WTC11 (cell line): Measurements from ENCODE around the gene ZMPSTE24. TPM values are rescaled to one million over a fixed set of nuclear protein-coding genes. Genes with fewer than 3 reads are reported as not detected.
A peak's percentile ranks its signal among the peaks of the same experiment; 100 is the strongest.

ENCODE experiments used
- ATAC-seq: fragments of 200-7000 bp; cut with Tn5 transposase; 2 replicates; pipeline ENCODE4 v1.10.0; 2021; ENCODE audit warnings: mild to moderate bottlenecking, moderate library complexity
- CTCF ChIA-PET: fragments of 300-600 bp; sonication (Branson Sonifier 250); formaldehyde crosslinking; loops from one replicate; lab custom pipeline; 2021; ENCODE audit warnings: antibody characterized with exemption; lab: Charles Lee
- POLR2A ChIA-PET: fragments of 350-600 bp; sonication (Branson Sonifier 250); formaldehyde crosslinking; loops from one replicate; lab custom pipeline; 2021; ENCODE audit warnings: antibody characterized with exemption; lab: Charles Lee
- DNase-seq: peaks from one replicate; pipeline ENCODE4 v3.0.0; 2021; ENCODE audit warnings: low spot score
- H3K27ac Mint-ChIP-seq: 2 replicates; pipeline ENCODE4 v1.8.0; 2021; ENCODE audit warnings: mixed read lengths
- H3K27me3 Mint-ChIP-seq: 2 replicates; pipeline ENCODE4 v1.8.0; 2021; ENCODE audit warnings: low read depth, mild to moderate bottlenecking, moderate library complexity, mixed read lengths
- H3K36me3 Mint-ChIP-seq: 2 replicates; pipeline ENCODE4 v1.8.0; 2021; ENCODE audit warnings: mixed read lengths
- H3K4me1 Mint-ChIP-seq: 2 replicates; pipeline ENCODE4 v1.8.0; 2022; ENCODE audit warnings: mixed read lengths
- H3K4me3 Mint-ChIP-seq: 2 replicates; pipeline ENCODE4 v1.8.0; 2021; ENCODE audit warnings: mild to moderate bottlenecking, moderate library complexity, mixed read lengths
- H3K9me3 Mint-ChIP-seq: 2 replicates; pipeline ENCODE4 v1.8.0; 2021; ENCODE audit warnings: mixed read lengths
- CREM ChIP-seq: sonication (generic); formaldehyde crosslinking; IDR thresholded peaks from 2 replicates; pipeline ENCODE4 v1.8.1; 2022; ENCODE audit warnings: mild to moderate bottlenecking, missing genetic modification reagents, moderate library complexity
- ETV6 ChIP-seq: sonication (generic); formaldehyde crosslinking; IDR thresholded peaks from 2 replicates; pipeline ENCODE4 v1.8.1; 2022; ENCODE audit warnings: mild to moderate bottlenecking, missing genetic modification reagents
- GRHL2 ChIP-seq: fragments of 250-450 bp; sonication (Bioruptor Pico); IDR thresholded peaks from 2 replicates; pipeline ENCODE4 v1.8.0; 2022; ENCODE audit warnings: mild to moderate bottlenecking, moderate library complexity; ENCODE audit not compliant: insufficient replicate concordance, severe bottlenecking
- GTF2I ChIP-seq: fragments of 250-450 bp; sonication (Bioruptor Pico); conservative IDR thresholded peaks from 2 replicates; pipeline ENCODE4 v1.4.0; 2021; ENCODE audit warnings: mild to moderate bottlenecking
- JUN ChIP-seq: sonication (generic); formaldehyde crosslinking; IDR thresholded peaks from 2 replicates; pipeline ENCODE4 v1.8.0; 2023; ENCODE audit warnings: mild to moderate bottlenecking, missing genetic modification reagents
- NFYB ChIP-seq: sonication (generic); formaldehyde crosslinking; conservative IDR thresholded peaks from 2 replicates; pipeline ENCODE4 v1.8.0; 2022; ENCODE audit warnings: low read depth, missing genetic modification reagents
- NR1H2 ChIP-seq: sonication (generic); formaldehyde crosslinking; IDR thresholded peaks from 2 replicates; pipeline ENCODE4 v1.9.0; 2021; ENCODE audit warnings: mild to moderate bottlenecking, moderate library complexity, missing genetic modification reagents
- NR2C2 ChIP-seq: sonication (generic); formaldehyde crosslinking; IDR thresholded peaks from 2 replicates; pipeline ENCODE4 v1.8.0; 2022; ENCODE audit warnings: mild to moderate bottlenecking, missing genetic modification reagents
- NR3C1 ChIP-seq: sonication (generic); formaldehyde crosslinking; conservative IDR thresholded peaks from 2 replicates; pipeline ENCODE4 v1.8.1; 2023; ENCODE audit warnings: low read depth, mild to moderate bottlenecking, missing genetic modification reagents
- OVOL2 ChIP-seq: fragments of 250-450 bp; sonication (Bioruptor Pico); IDR thresholded peaks from 2 replicates; pipeline ENCODE4 v1.9.0; 2021; ENCODE audit warnings: mild to moderate bottlenecking, borderline replicate concordance
- PRRX2 ChIP-seq: fragments of 250-450 bp; sonication (Bioruptor Pico); IDR thresholded peaks from 2 replicates; pipeline ENCODE4 v1.8.0; 2021; ENCODE audit warnings: mild to moderate bottlenecking
- RELA ChIP-seq: sonication (generic); formaldehyde crosslinking; IDR thresholded peaks from 2 replicates; pipeline ENCODE4 v1.8.1; 2022; ENCODE audit warnings: missing genetic modification reagents, mild to moderate bottlenecking, borderline replicate concordance
- SMAD3 ChIP-seq: sonication (generic); formaldehyde crosslinking; IDR thresholded peaks from 2 replicates; pipeline ENCODE4 v1.8.0; 2022; ENCODE audit warnings: missing genetic modification reagents, mild to moderate bottlenecking, borderline replicate concordance
- TEAD4 ChIP-seq: sonication (generic); formaldehyde crosslinking; IDR thresholded peaks from 2 replicates; pipeline ENCODE4 v1.8.0; 2022; ENCODE audit warnings: mild to moderate bottlenecking, missing genetic modification reagents
- ZNF138 ChIP-seq: sonication (generic); formaldehyde crosslinking; conservative IDR thresholded peaks from 2 replicates; pipeline ENCODE4 v1.8.1; 2022; ENCODE audit warnings: mild to moderate bottlenecking, moderate library complexity, missing genetic modification reagents
- ZNF219 ChIP-seq: sonication (generic); formaldehyde crosslinking; IDR thresholded peaks from 2 replicates; pipeline ENCODE4 v1.8.0; 2023; ENCODE audit warnings: missing genetic modification reagents, mild to moderate bottlenecking, borderline replicate concordance
- ZNF232 ChIP-seq: sonication (generic); formaldehyde crosslinking; IDR thresholded peaks from 2 replicates; pipeline ENCODE4 v1.8.0; 2022; ENCODE audit warnings: mild to moderate bottlenecking, missing genetic modification reagents
- ZNF263 ChIP-seq: sonication (generic); formaldehyde crosslinking; IDR thresholded peaks from 2 replicates; pipeline ENCODE4 v1.8.1; 2022; ENCODE audit warnings: low read depth, mild to moderate bottlenecking, moderate library complexity, missing genetic modification reagents
- ZNF423 ChIP-seq: fragments of 250-450 bp; sonication (Bioruptor Pico); IDR thresholded peaks from 2 replicates; pipeline ENCODE4 v2.1.2; 2022; ENCODE audit warnings: mild to moderate bottlenecking, moderate library complexity
- ZNF671 ChIP-seq: fragments of 250-450 bp; sonication (Bioruptor Pico); IDR thresholded peaks from 2 replicates; pipeline ENCODE4 v1.8.0; 2021; ENCODE audit warnings: mild to moderate bottlenecking
- total RNA-seq: library from RNA; stranded (reverse); gene quantifications from 3 replicates; pipeline ENCODE4 v1.2.3, GENCODE V29; 2021
- TF ChIP-seq, protein P1 (sequence below): sonication (generic); formaldehyde crosslinking; IDR thresholded peaks from 2 replicates; pipeline ENCODE4 v1.8.1; 2023; ENCODE audit warnings: mild to moderate bottlenecking, missing genetic modification reagents, moderate library complexity
- TF ChIP-seq, protein P2 (sequence below): sonication (generic); formaldehyde crosslinking; IDR thresholded peaks from 2 replicates; pipeline ENCODE4 v1.8.0; 2022; ENCODE audit warnings: mild to moderate bottlenecking, missing genetic modification reagents
- TF ChIP-seq, protein P3 (sequence below): fragments of 250-450 bp; sonication (Bioruptor Pico); IDR thresholded peaks from 2 replicates; pipeline ENCODE4 v1.8.0; 2021; ENCODE audit warnings: mild to moderate bottlenecking
- TF ChIP-seq, protein P4 (sequence below): sonication (generic); formaldehyde crosslinking; conservative IDR thresholded peaks from 2 replicates; pipeline ENCODE4 v1.8.1; 2022; ENCODE audit warnings: mild to moderate bottlenecking, missing genetic modification reagents

The ZMPSTE24 gene
- total RNA-seq, 1 experiment from 2014 or later = 31.7 TPM

GRCh38 chr1:40244138-40244744 lies 13.8 kb upstream of the ZMPSTE24 start:
- ChIA-PET CTCF (interaction anchor here (1.4 to 1.7 kb wide), 2 partner anchors 15 to 100 kb away, joined by 4 read pairs; no protein-coding TSS in a partner anchor), POLR2A (no interaction called here)
- DNase-seq (no peak), ATAC-seq (no peak)
- Mint-ChIP-seq H3K27ac (peak overlapping the region; percentile 8; the same call in 1 of the 2 replicates), H3K9me3 (no peaks in the 10 kb centered on the region), H3K36me3 (no peaks in the 10 kb centered on the region), H3K27me3 (no peaks in the 10 kb centered on the region), H3K4me3 (no peak overlapping the region), H3K4me1 (no peaks in the 10 kb centered on the region)
- TF ChIP-seq, protein P1, sequence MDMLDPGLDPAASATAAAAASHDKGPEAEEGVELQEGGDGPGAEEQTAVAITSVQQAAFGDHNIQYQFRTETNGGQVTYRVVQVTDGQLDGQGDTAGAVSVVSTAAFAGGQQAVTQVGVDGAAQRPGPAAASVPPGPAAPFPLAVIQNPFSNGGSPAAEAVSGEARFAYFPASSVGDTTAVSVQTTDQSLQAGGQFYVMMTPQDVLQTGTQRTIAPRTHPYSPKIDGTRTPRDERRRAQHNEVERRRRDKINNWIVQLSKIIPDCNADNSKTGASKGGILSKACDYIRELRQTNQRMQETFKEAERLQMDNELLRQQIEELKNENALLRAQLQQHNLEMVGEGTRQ (CRISPR knock-in tag) = no peak
- TF ChIP-seq GTF2I (CRISPR knock-in tag) = no peak
- TF ChIP-seq NFYB (CRISPR knock-in tag) = no peak
- TF ChIP-seq, protein P2, sequence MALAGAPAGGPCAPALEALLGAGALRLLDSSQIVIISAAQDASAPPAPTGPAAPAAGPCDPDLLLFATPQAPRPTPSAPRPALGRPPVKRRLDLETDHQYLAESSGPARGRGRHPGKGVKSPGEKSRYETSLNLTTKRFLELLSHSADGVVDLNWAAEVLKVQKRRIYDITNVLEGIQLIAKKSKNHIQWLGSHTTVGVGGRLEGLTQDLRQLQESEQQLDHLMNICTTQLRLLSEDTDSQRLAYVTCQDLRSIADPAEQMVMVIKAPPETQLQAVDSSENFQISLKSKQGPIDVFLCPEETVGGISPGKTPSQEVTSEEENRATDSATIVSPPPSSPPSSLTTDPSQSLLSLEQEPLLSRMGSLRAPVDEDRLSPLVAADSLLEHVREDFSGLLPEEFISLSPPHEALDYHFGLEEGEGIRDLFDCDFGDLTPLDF (CRISPR knock-in tag) = no peak
- no peak for TF ChIP-seq TEAD4 (CRISPR knock-in tag)
- no peak for TF ChIP-seq CREM
- TF ChIP-seq RELA (CRISPR knock-in tag) = no peak
- TF ChIP-seq ETV6 (CRISPR knock-in tag) = no peak
- TF ChIP-seq, protein P3, sequence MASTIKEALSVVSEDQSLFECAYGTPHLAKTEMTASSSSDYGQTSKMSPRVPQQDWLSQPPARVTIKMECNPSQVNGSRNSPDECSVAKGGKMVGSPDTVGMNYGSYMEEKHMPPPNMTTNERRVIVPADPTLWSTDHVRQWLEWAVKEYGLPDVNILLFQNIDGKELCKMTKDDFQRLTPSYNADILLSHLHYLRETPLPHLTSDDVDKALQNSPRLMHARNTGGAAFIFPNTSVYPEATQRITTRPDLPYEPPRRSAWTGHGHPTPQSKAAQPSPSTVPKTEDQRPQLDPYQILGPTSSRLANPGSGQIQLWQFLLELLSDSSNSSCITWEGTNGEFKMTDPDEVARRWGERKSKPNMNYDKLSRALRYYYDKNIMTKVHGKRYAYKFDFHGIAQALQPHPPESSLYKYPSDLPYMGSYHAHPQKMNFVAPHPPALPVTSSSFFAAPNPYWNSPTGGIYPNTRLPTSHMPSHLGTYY (CRISPR knock-in tag) = no peak

DNA sequence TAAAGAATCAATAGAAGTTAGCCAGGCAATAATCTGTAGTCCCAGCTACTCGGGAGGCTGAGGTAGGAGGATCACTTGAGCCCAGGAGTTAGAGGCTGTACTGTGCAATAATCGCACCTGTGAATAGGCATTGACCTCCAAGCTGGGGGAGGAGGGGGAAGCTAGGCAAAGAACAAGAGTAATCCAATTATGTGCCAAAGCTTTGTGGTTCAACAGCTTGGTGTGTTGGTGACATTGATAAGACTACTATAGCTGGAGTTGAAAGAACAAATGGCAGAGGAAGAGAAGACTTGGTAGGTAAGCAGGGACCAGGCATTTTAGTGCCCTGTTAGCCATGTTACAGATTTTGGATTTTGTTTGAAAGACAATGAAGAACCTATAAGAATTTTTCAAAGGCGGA lies 12.3 kb upstream of the ZMPSTE24 start:
- Mint-ChIP-seq H3K27me3 (no peaks in the 10 kb centered on the region), H3K4me3 (no peak overlapping the region), H3K4me1 (no peaks in the 10 kb centered on the region), H3K27ac (no peak overlapping the region), H3K9me3 (no peaks in the 10 kb centered on the region)
- POLR2A ChIA-PET = no interaction called here
- no peak for TF ChIP-seq ZNF671 (CRISPR knock-in tag)
- no peak for TF ChIP-seq NR2C2 (CRISPR knock-in tag)
- no peak for TF ChIP-seq ZNF138 (CRISPR knock-in tag)
- no peak for TF ChIP-seq NR1H2 (CRISPR knock-in tag)
- TF ChIP-seq PRRX2 (CRISPR knock-in tag) = no peak
- TF ChIP-seq ZNF219 (CRISPR knock-in tag) = no peak
- TF ChIP-seq, all 79 proteins: peak for 0
- DNase-seq (no peak), ATAC-seq (no peak)
- H3K36me3 Mint-ChIP-seq = no peaks in the 10 kb centered on the region
- CTCF ChIA-PET = no interaction called here

GRCh38 chr1:40247655-40248054 lies 10.4 kb upstream of the ZMPSTE24 start, which contains the start of gene TMCO2:
TMCO2 (plus strand) TSS chr1:40247937; CDS start chr1:40247994, 57 bp downstream.
- H3K27ac Mint-ChIP-seq = no peak within 1 kb of the TSS
- no peaks in the 10 kb centered on the region for H3K4me1 Mint-ChIP-seq
- H3K9me3 Mint-ChIP-seq = no peaks in the 10 kb centered on the region
- no peaks in the 10 kb centered on the region for H3K27me3 Mint-ChIP-seq
- ChIA-PET POLR2A (interaction anchor here (0.7 kb wide), 2 partner anchors 17 to 294 kb away, joined by 6 read pairs; no protein-coding TSS in a partner anchor), CTCF (interaction anchor here (0.5 to 1.1 kb wide), 3 partner anchors 68 to 97 kb away, joined by 3 to 5 read pairs (median 5); no protein-coding TSS in a partner anchor)
- TF ChIP-seq ZNF423 = no peak
- H3K4me3 Mint-ChIP-seq = no peak within 1 kb of the TSS
- H3K36me3 Mint-ChIP-seq = no peaks in the 10 kb centered on the region
- no peak for ATAC-seq
- DNase-seq = no peak

- H3K4me3 Mint-ChIP-seq = no peak overlapping the region
- no peak overlapping the region for H3K27ac Mint-ChIP-seq
- no peaks in the 10 kb centered on the region for H3K4me1 Mint-ChIP-seq
- no peaks in the 10 kb centered on the region for H3K9me3 Mint-ChIP-seq
- ChIA-PET POLR2A (interaction anchor here (0.6 kb wide), 1 partner anchor 52 kb away, joined by 5 read pairs; no protein-coding TSS in a partner anchor), CTCF (interaction anchor here (1.1 to 1.8 kb wide), 1 partner anchor 90 kb away, joined by 4 to 5 read pairs; no protein-coding TSS in a partner anchor)
- ATAC-seq (no peak), DNase-seq (no peak)
- H3K36me3 Mint-ChIP-seq = no peaks in the 10 kb centered on the region
- H3K27me3 Mint-ChIP-seq = no peaks in the 10 kb centered on the region
- TF ChIP-seq JUN (CRISPR knock-in tag) (no peak), ZNF232 (no peak), GTF2I (CRISPR knock-in tag) (no peak), GRHL2 (CRISPR knock-in tag) (no peak), NR3C1 (no peak), PRRX2 (CRISPR knock-in tag) (no peak), OVOL2 (CRISPR knock-in tag) (no peak), ZNF263 (CRISPR knock-in tag) (no peak), SMAD3 (CRISPR knock-in tag) (no peak)
- TF ChIP-seq, protein P4, sequence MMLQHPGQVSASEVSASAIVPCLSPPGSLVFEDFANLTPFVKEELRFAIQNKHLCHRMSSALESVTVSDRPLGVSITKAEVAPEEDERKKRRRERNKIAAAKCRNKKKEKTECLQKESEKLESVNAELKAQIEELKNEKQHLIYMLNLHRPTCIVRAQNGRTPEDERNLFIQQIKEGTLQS (CRISPR knock-in tag) = no peak
- TF ChIP-seq, protein P1 (CRISPR knock-in tag) = no peak
Observed at GRCh38 chr1:40248412-40248811, 9.6 kb upstream of the ZMPSTE24 start.
